Measurements from ENCODE around the gene ARHGAP25. TPM values are rescaled to one million over a fixed set of nuclear protein-coding genes. Genes with fewer than 3 reads are reported as not detected.

Gene ARHGAP25
- total and polyA plus RNA-seq, 9 donors: 8.5 to 30.5 (median 13.0) TPM

DNA sequence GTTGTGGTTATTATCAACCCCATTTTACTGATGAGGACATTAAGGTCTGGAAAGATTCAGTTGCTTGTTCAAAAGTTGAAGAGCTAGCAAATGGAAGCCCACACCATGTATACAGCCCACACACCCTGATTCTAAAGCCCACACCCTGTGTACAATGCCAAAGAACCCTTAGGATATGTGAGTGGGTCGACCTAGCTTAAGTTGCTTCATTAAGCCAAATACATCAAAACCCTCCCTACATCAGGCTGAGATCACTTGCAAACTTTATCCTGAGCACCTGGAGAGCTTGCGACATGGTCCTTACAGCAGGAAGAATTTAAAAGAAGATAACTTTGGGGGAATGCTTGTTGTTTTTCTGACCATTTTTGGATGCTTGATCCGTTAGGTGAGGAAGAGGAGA lies 435 bp upstream of the ARHGAP25 start:
- Histone ChIP-seq H3K9me3 (no peaks in the 10 kb centered on the region), H3K27me3 (no peaks in the 10 kb centered on the region), H3K36me3 (no peaks in the 10 kb centered on the region), H3K4me3 (no peak overlapping the region), H3K27ac (no peak overlapping the region), H3K4me1 (ENCODE audit: insufficient read depth) (no peaks in the 10 kb centered on the region)
- DNase-seq: no peak
- WGBS, 3 donors: 89 to 98% (median 94%) methylated on average over 3 of the region's 3 CpGs
- TF ChIP-seq EP300 (IDR thresholded peaks at IDR 0.05): no peak
- TF ChIP-seq, protein P1, sequence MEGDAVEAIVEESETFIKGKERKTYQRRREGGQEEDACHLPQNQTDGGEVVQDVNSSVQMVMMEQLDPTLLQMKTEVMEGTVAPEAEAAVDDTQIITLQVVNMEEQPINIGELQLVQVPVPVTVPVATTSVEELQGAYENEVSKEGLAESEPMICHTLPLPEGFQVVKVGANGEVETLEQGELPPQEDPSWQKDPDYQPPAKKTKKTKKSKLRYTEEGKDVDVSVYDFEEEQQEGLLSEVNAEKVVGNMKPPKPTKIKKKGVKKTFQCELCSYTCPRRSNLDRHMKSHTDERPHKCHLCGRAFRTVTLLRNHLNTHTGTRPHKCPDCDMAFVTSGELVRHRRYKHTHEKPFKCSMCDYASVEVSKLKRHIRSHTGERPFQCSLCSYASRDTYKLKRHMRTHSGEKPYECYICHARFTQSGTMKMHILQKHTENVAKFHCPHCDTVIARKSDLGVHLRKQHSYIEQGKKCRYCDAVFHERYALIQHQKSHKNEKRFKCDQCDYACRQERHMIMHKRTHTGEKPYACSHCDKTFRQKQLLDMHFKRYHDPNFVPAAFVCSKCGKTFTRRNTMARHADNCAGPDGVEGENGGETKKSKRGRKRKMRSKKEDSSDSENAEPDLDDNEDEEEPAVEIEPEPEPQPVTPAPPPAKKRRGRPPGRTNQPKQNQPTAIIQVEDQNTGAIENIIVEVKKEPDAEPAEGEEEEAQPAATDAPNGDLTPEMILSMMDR (IDR thresholded peaks at IDR 0.05): no peak
- intact Hi-C loops (cut with DNase I): no loop called here

DNA sequence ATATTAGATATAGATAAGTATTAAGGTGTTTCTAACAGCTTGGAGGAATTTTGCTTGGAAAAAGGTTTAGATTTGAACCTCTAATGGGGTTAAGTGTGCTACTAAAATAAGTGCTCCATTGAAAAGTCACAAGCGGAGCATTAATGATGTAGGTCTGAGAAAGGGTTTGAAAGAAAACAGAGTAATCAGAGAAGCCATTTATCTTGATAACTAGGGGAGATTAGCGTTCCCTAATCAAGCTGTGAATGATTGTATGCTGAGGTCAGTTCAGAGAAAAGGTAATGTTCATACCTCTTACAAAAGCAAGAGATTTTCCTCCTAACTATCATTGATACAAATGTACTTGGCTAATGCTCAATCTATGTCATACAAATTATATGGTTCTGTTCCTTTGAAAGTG lies 1.5 kb downstream of the ARHGAP25 start:
- Histone ChIP-seq H3K27me3 (no peaks in the 10 kb centered on the region), H3K4me3 (no peak overlapping the region), H3K4me1 (ENCODE audit: insufficient read depth) (no peaks in the 10 kb centered on the region), H3K27ac (no peak overlapping the region), H3K36me3 (no peaks in the 10 kb centered on the region), H3K9me3 (no peaks in the 10 kb centered on the region)
- TF ChIP-seq EP300 (IDR thresholded peaks at IDR 0.05): no peak
- TF ChIP-seq, protein P1 (IDR thresholded peaks at IDR 0.05): no peak
- no peak for TF ChIP-seq POLR2A (IDR thresholded peaks at IDR 0.05)
- WGBS, 3 donors: 55 to 78% (median 76%) methylated on average over 2 of the region's 2 CpGs
- intact Hi-C loops (cut with DNase I): no loop called here
- no peak for DNase-seq

DNA sequence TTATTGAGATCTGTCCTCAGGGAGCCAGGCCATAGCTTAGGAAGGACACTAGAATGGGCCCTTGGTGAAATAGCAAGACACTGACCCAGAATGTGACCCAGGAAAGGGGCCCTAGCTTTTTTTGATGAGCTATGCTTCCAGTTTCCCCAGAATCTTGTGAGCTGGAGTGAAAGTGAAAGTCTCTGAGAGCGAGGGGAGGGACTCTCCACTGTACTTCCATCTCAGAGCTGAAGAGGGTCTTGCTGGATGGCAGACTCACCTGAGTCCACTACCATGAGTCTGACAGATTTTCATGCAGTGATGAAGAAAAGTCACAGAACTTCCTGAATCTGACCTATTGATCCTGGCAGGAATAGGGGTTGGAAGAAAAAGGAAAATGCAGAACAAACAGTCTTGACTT lies 3.1 kb downstream of the ARHGAP25 start:
- H3K4me3 ChIP-seq: no peak overlapping the region
- H3K4me1 ChIP-seq (ENCODE audit: insufficient read depth): no peaks in the 10 kb centered on the region
- DNase-seq: no peak
- H3K27me3 ChIP-seq: no peaks in the 10 kb centered on the region
- H3K9me3 ChIP-seq: no peaks in the 10 kb centered on the region
- no peak overlapping the region for H3K27ac ChIP-seq
- TF ChIP-seq EP300 (IDR thresholded peaks at IDR 0.05) (no peak), POLR2A (IDR thresholded peaks at IDR 0.05) (no peak)
- TF ChIP-seq, protein P1 (IDR thresholded peaks at IDR 0.05): no peak
- 87 to 100% (median 96%) methylated on average over 1 of the region's 1 CpG for WGBS, 3 donors
- intact Hi-C loops (cut with DNase I): no loop called here
- H3K36me3 ChIP-seq: no peaks in the 10 kb centered on the region

DNA sequence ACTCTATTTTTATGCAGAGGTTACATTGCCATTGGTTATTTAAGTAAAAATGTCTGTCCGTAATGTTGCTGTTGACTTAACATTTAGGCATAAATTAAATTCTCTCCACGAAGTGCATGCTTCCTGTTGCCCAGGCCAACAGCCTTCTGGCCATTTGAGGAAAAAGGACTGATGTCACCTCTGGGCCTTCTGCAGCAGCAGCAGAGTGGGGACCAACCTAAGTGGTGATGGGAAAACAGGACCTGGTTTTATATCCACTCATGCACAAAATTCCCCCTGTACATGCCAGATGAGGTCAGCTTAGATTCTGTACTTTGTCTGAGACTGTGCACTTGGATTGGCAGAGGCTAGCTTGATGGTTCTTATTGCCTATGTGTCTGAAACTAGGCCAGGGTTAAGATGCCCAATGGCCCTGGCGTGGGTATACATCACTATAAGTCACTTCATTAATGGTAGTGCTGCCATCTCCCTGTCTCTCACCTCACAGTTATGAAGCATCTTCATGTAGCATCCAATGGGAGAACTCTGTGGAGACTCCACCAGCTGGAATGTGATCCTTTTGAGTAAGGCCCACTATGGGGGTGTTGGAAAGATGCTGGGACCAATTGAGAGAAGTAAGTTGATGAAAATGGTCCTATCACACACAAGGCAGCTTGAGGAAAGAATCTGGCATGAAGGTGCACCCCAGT lies 4.4 kb downstream of the ARHGAP25 start:
- no peaks in the 10 kb centered on the region for H3K4me1 ChIP-seq (ENCODE audit: insufficient read depth)
- intact Hi-C loops (cut with DNase I): no loop called here
- H3K4me3 ChIP-seq: no peak overlapping the region
- TF ChIP-seq, protein P1 (IDR thresholded peaks at IDR 0.05): no peak
- no peak for TF ChIP-seq EP300 (IDR thresholded peaks at IDR 0.05)
- TF ChIP-seq POLR2A (IDR thresholded peaks at IDR 0.05): no peak
- WGBS, 3 donors: 78 to 83% (median 79%) methylated on average over 3 of the region's 3 CpGs
- H3K27ac ChIP-seq: no peak overlapping the region
- no peak for DNase-seq
- no peaks in the 10 kb centered on the region for H3K36me3 ChIP-seq
- H3K27me3 ChIP-seq: no peaks in the 10 kb centered on the region
- no peaks in the 10 kb centered on the region for H3K9me3 ChIP-seq
